SKM-1 (cell line): ENCODE data around the gene MRPS15.

Experiments
- DNase-seq: peaks from one replicate; lab custom pipeline; 2025; ENCODE audit not compliant: unreplicated experiment; lab: John Stamatoyannopoulos, UW

The MRPS15 gene

DNA sequence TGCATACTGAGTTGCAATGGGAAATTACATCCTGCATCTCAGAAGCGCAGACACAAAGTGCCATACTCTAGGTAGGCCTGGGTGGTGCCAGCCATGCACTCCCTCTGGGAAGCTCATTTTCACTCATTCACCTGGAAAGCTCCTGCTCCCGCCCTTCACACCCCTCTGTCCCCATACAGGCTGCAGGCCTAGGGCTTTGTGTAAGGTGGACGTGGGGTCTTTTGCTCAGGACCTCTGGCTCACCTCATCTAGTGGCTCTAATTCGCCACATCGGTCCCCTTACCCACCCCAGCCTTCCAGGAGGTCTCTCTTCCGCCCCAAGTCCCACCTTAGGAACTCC, 751 bp downstream of the MRPS15 start:
- no peak for DNase-seq

DNA sequence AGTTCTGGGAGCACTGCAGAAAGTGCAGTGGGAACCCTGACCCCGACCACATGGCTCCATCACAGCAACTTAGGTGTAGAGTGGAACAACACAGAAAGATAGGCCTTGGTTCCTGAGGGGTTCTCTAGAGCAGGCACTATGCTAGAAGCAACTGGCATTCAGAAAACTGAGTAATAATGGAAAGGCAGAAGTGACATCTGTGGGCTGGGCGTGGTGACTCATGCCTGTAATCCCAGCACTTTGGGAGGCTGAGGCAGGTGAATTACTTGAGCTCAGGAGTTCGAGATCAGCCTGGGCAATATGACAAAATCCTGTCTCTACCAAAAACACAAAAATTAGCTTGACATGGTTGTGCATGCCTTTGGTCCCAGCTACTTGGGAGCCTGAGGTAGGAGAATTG, 5.3 kb downstream of the MRPS15 start:
- peak; percentile 20 for DNase-seq

DNA sequence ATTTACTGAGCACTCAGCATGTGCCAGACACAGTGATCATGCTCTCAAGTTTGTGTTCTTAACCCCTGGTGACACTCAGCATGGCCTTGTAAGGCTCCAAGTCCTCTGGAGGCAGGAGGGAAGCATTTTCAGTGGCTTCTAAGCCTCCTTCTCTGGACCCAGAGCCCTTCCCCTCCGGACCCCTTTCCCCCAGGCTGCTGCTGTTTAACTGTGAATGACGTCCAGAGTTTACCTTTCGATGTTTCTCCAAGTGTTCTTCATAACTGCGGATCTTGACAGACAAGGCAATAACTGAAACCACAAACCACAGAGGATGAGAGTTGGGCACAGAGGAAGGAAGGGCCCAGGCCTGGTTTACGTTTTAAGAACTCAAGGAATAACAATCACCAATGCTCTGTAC, 6.5 kb downstream of the MRPS15 start:
- no peak for DNase-seq

DNA sequence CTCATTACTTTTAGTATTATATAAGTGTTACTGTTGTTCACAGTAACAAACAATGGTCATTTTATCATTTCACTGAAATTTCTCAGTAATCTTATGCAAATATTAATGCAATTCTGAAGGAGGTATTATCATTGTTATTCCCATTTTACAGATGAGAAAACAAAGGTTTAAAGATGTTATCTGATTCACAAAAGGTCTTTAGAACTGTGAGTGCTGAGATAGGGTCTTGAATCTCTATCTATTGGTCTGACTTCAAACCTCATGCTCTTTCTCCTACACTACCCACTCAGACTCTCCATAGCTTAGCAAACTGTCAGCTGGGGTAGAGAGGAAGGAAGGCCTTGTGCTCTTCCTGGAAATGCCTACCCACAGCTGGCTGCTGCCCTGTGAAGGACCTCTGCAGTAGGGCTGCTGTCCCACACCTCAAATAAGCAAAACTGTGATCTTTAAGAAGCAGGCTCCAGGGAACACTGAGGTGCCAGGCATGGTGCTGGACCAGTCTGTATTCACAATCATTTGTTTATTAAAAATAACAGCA, 7.7 kb downstream of the MRPS15 start:
- DNase-seq: no peak

DNA sequence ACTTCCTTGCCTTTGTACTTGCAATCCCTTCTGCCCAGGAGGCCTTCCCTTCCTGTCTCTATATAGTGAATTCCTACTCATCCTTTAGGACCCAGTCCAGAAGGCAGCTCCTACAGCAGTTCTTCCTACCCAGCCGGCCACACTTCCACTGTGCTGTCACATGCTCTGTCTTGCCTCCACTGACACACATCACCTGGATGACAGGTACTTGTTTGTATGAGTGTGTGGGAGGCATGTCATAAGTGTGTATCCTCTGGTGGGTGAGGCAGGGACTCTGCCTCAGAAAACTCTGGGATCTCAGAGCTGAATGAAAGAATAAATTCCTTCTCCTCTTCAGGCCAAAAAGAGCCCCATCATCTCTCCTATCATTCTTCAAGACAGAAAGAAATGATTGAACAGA, 8.8 kb downstream of the MRPS15 start:
- DNase-seq: no peak

DNA sequence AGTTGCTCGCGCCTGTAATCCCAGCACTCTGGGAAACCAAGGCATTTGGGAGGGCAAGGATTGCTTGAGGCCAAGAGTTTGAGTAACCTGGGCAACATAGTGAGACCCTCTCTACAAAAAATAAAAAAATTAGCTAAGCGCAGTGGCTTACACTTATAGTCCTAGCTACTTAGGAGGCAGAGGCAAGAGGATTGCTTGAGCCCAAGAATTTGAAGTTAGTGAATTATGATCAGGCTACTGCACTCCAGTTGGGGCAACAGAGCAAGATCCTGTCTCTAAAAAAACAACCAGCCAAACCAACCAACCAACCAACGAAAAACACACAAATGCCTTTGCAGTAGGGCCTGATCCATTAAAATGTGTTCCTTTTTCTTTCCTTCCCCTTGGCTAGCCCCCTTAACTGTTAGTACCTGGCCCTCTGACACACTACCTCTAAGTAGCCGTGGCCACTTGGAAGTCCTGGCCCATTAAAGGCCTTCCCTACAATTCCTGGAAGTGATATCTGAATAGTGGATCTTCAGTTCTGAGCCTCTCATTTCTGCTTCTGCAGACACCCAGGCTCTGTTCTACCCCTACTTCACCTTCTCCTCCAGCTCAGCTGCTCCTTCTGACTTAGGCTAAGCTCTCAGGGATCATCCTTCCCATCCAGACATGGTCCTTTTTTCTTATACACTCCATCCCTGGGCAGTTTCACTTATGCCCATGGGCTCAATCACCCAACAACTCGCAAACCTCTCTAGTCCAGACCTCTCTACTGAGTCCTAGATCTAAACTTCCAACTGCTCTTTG, 10.4 kb downstream of the MRPS15 start:
- no peak for DNase-seq

DNA sequence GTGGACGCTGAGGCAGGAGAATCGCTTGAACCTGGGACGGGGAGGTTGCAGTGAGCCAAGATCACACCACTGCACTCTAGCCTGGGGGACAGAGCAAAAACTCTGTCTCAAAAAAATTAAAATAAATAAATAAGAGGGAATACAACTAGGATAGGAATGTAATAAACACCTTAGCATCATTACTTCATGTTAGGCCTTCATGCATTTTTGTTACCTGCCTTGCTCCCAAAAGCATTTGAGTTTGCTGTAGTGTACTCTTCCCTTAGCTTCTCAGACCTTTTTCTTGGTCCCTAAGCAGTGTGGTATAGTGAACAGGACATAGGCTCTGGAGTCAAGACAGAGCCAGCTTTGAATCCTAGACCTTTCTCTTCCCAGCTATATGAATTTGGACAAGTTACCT, 11.1 kb downstream of the MRPS15 start:
- DNase-seq: no peak

DNA sequence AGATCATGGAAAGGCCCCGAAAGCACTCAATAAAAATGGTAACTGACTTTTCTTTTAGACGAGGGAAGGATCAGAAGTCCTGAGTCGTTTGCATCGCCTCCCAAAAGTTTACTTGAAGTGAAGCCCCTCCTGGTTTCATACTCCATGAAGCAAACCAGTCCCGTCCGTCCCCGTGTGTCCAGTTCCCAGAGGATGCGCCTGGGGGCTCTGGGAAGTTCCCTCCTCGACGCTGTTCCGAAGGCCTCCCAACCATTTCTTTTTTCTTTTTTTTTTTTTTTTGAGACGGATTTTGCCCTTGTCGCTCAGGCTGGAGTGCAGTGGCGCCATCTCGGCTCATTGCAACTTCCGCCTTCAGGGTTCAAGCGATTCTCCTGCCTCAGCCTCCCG, 13.3 kb downstream of the MRPS15 start:
- DNase-seq: no peak

DNA sequence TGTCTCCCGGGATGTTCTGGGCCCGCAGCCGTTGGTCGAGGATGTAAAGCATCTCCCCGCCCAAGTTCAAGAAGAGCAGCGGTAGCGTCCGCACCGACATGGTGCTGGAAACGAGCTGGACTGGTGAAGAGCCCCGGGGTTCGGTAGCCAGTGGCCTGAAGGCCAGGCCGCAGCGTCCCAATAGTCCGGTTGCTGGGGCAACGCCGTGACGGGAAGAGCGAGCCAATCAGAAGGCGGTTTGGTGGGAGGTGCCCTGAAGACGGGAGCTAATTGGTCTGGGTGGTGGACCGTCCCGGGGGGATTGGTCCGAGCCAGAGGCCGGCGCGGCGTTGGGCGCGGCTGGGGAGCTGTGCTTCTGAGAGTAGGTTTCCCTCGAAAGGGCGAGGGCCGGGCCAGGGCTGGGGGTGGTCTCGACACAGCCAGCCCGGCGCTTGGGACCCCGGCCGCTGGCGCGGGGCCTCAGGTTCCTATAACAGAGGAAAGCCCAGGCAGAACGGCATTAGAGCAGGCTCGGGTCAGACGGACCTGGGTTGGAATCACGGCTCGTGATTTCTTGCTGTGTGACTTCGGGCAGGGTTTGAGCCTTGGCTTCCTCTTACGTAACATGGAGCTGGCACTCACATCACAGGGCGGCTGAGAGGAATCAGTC, 13.8 kb downstream of the MRPS15 start, which contains the start of gene OSCP1:
Gene OSCP1, minus strand, starts transcription at position 182 of the 649 bp plus-strand sequence. Its CDS starts 82 bp downstream, at position 100.
- peak; percentile 88 for DNase-seq

DNA sequence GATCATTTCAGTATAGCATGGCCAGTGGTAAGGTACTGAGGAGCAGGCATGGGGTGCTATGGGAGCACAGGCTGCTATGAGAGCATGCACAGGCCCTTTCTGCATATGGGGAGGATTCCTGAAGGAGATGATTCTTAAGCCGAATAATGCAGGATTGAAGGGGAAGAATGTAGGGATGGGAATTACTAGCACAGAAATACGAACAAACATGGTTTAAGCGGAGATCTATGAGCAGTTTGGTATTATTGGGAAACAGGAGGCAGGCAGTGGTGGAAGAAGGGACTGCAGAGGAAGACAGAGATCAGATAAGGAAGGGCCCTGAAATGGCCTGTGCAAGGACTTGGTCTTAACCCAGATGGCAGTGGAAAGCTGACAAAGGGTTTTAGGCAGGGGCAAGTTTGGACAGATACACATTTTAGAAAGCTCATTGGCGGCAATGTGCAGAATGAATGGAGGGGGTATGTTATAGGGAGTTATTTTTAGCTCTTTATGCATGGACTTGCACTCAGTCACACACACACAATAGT, 15.6 kb downstream of the MRPS15 start:
- DNase-seq: peak; percentile 16

DNA sequence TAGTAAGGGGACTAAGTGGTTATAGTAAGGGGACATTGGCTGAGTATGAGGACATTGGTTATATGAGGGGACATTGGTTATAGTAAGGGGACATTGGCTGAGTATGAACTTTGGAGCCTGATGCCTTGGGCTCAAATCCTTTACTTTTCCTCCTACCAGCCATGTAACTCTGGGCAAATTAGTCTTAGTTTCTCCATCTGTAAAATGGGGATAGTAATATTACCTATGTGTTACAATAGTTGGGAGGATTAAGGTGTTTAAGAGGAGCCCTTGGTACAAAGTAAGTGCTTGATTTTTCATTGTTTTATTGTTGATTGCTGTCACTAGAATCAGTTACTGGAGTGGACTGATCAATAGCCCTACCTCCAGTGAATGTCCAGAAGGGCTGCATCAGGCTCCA, 16.7 kb downstream of the MRPS15 start:
- no peak for DNase-seq

DNA sequence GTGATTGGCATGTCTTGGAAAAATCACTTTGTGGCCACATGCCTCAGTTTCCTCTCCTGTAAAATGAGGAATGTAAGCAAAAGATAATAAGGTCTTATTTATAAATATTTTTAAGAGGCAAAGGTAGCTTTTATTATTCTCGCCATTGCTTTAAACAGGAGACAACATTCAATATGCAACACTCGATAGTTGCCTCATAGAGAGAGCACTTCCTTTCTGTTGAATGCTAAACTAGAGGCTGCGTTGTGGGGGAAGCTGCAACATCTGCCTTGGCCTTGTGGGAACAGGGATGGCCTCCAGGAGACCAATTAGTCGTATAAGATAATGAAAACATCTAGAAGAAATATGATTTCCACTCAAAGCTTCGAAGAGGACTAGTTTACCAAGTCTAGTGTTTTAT, 17.4 kb downstream of the MRPS15 start:
- DNase-seq: peak; percentile 31

DNA sequence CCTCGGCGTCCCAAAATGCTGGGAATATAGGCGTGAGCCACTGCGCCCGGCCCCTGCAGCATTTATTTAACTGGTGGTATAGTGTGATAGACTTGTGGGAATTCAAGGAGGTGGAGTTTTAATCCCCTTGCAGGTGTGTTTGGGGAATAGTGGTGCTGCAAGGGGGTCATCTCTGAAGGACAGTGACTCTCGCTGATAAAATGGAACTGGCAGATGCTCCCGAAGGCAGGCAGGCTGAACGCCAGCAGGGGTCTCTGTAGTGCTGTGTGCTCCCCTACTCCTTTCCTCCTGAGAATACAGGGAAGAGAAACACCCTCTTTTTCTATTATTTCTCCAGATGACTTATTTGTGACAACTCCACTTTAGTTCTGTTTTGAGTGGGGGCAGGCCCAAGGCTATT, 17.9 kb downstream of the MRPS15 start:
- peak; percentile 27 for DNase-seq

DNA sequence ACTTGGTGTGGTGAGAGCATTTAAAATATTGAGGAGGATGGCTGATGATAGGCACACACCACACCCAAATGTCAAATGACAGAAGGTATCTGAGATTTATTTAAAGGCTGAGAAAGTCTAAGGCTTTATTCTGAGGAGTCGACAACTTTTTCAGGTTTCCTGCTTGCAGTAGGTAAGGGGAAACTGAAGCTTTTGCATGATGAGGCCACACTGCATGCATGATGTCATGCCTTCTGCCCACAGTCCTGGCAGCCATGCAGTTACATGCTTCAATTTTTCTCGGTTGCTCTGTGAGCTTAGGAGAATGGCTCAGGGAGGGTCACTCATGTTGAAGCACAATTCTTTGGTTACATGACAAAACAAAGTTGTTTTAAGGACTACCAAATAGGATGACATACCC, 20.9 kb downstream of the MRPS15 start:
- no peak for DNase-seq

DNA sequence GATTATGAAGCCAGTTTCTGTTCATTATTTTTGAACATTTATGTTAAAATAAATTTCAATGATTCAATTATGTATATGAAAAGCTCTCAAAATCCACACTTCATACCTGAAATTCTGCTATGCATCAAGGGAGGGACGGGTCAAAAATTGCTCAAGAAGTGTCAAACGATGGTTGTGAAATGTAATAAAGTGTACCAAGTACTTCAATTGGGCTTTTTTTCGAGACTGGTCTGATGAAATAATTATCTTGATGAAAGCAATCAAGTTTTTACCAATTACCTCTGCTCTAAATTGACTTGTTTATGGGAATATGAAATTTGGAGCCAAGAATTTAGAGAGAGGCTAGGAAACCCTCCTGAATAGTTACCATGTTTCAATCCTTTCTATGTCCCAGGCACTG, 21.8 kb downstream of the MRPS15 start:
- DNase-seq: no peak

DNA sequence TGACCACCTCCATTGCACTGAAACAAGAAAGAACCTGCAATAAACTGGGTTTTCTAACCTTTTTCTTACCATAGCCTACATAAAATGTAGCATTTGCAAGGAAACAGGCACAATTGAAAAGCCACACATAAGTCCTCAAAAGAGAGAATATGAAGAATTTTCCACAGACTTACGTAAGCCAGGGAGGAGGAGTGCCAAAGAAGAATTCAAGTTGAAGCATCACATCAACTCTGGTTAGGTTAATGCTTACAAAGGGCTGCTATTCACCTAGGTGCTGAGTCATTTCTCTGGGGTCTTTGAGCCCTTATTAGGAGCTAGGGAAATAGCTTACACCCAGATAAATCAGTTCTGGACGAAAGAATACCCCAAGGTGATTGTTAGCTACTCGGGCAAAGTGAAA, 23.5 kb downstream of the MRPS15 start:
- no peak for DNase-seq

DNA sequence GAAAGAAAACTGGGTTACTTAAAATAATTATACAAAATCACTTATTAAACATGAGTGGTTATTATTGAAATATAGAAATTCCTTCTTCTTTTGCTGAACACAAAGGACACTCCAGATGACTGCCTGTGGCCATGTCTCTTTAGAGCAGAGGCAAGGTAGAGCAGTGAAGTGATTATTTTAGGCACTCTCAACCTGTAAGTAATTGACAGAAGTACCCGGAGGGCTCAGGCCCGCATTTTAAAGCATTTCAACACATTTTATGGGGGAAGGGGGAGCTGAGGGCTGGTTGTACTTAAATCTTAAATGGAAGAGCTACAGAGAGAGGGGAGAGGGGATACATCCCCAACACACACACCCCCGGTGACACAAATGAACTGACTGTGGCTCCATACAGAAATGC, 24.1 kb downstream of the MRPS15 start:
- DNase-seq: no peak

DNA sequence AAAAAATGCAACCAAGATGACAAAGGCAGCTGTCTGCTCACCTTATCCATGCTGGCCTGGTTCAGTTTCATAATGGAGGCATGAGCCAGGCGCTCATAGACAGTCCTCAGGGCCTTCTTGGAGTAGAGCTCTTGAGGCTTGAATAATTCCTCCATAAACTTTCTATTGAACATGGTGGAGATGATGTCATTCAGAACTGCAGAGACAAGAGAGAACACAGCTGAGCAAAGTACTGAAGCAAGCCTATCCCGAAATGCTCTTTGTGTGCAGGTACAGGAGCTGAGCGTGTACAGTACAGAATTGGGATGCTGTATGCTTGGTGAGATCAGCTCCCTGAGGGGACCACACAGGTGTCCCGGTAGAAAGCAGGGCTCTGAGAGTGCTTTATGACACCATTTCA, 25.5 kb downstream of the MRPS15 start:
- DNase-seq: no peak

DNA sequence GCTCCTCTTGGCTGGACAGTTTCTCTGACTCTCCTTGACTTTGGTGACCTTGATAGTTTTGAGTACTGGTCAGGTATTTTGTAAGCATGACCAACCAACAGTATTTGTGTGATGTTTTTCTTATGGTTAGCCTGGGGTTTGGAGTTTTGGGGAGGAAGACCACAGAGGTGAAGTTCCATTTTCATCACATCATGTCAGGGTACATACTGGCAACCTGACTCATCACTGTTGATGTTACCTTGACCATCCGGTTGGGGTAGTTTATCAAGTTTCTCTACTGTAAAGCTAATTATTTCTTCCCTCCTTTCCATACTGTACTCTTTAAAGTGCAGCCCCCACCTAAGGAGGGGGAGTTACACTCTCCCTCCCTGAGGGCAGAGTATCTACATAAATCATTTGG, 27.4 kb downstream of the MRPS15 start:
- DNase-seq: no peak

DNA sequence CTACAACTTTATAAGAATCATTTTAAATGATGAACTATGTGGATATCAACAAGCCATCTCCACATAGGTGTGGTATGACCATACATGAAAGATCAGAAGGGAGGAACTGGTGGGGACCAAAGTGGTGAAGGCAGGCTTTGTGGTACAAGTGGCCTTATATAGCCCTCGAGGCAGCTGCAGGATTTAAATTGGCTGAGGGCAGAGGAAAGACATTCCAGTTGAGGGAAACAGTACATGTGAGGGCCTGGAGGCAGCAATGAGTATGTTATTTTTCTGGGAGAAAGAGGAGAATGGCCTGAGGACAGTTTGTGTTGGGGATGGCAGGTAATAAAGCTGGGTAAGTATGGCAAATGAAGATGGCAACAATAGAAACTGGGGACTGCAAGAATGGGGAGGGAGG, 31.1 kb downstream of the MRPS15 start:
- no peak for DNase-seq

DNA sequence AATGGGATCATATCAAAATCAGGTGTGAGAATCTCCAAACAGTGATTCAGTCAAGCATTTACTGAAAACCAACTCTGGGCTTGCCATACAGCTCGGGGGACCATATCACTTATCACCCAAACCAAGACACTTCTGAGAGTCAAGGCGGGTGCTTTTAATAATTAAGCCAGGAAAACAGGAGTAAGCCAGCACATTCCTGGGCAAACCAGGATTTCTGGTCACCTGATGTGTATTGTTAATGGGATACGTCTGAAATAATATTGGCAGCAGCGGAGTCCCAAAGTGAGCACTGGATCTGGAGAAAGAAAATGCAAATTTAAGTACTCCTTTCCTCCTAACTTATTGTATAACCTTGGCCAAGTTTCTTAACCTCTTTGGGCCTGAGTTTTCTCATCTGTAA, 31.6 kb downstream of the MRPS15 start:
- no peak for DNase-seq

DNA sequence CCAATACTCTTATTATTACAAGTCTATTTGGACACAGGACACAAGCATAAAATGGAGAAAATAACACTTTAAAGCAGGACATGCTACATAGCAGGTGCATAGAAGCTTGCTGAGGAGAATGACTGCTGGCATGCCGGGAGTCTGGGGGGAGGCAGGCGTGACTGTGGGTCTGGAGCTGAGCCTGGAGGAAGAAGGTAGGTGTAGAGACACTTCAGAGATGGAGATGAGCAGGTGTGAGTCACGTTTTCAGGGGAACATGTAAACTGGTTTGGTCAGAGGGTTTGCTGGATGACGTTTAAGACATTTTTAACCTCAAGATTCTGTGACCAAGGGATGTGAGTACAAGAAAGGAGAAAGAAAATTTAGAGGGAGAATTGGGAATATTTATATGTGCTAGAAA, 38.4 kb downstream of the MRPS15 start:
- no peak for DNase-seq
